A549 treated with AZD9567 at 1 μM for 4 hours (cell line): ENCODE data around the gene SEC63. TPM values are rescaled to one million over a fixed set of nuclear protein-coding genes. Genes with fewer than 3 reads are reported as not detected.

Experiments
- total RNA-seq: library from RNA; stranded (reverse); fragments of 200-300 nt; extraction: Qiagen RNA extraction; gene quantifications from 5 replicates; pipeline ENCODE4 v1.2.3, GENCODE V29; 2022; ENCODE audit not compliant: insufficient read depth

The SEC63 gene
- 17.8 to 30.6 TPM (median 21.5 TPM) in 5 replicates for total RNA-seq

DNA sequence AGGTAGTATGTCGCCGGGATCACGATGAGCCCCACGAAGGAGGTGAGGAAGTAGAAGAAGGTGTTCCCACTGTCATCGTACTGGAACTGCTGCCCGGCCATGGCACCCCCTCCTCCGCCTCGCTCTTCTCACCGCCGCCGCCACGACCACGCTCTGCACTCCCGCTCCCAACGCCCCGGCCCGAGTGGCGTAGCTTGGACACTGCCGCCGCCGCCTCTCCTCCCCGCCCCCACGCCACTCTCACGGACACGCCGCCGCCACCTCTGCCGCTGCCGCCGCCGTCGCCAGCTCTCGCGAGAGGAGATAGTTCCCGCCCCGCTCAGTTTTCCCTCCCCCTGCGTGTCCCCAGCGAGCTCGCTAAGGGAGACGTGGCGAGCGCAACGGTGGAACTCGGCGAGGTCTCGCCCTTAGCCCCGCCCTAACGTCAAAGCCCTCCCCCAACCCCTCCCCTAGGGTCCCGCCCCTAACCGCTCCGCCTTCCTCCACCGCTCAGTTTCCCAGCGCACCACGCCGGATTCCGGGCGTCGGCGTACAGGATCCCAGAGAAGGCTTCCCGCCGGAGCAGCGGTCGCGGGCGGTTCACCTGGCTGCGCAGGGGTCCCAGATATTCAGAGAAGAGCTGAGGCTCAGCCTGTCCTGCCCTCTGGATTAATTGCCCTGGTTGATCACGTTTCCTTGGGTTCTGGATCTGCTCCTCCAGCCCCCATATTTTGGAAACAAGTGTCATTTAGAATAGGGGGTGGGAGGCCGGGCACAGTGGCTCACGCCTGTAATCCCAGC lies at the start of gene SEC63:
SEC63 (minus strand) TSS at position 300 of the 780 bp plus-strand sequence; CDS start at position 101, 199 bp downstream.

Other genes with a start within 250 kb of the SEC63 start
- not detected in 5 replicates for gene SCML4, start 133.9 kb downstream of the SEC63 start, total RNA-seq
- 23.3 to 25.1 TPM (median 24.5 TPM) in 5 replicates for gene OSTM1, start 116.5 kb upstream of the SEC63 start, total RNA-seq
- 0.02 to 0.03 TPM in 2 of 5 replicates, not detected in the others for gene NR2E1, start 207.8 kb upstream of the SEC63 start, total RNA-seq